ENCODE measurements around the gene SLC25A11.

SLC25A11 gene

DNA sequence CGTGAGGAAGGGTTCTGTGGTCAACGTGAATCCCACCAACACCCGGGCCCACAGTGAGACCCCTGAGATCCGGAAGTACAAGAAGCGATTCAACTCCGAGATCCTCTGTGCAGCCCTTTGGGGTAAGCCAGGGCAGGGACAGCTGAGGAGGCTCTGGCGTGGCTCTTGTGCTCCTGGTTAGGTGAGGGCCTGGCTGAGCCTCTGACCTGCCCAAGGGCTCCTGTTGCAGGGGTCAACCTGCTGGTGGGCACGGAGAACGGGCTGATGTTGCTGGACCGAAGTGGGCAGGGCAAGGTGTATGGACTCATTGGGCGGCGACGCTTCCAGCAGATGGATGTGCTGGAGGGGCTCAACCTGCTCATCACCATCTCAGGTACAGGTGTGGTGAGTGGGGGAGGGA lies 44.7 kb downstream of the SLC25A11 start:
- no peak for DNase-seq

DNA sequence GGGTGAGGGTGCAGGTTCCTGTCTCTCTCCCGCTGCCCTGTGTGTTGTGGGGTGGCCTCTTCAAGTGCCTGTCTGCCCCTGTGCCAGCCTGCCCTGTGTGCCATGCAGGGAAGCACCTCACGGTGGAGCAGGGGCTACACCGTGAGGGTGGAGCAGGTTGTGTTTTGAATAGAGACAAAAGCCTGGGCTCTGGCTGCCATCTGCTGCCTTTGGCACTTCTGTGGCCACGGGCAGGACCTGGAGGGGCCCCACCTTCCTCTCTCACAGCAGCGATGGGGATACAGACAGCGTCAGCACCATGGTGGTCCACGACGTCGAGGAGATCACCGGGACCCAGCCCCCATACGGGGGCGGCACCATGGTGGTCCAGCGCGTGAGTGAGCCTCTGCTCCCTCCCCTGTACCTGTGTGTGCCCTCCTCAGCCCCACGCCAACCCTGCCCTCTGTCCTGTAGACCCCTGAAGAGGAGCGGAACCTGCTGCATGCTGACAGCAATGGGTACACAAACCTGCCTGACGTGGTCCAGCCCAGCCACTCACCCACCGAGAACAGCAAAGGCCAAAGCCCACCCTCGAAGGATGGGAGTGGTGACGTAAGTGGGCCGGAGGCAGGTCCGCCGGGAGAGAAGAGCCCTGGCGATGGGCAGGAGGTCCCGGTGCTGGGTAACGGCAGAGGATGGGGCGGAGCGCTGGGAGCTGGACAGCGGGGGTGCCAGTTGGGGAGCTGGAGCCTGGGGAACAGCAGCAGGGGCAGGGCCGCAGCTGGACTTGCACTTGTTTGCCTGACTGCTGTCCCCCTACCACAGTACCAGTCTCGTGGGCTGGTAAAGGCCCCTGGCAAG lies 45.9 kb downstream of the SLC25A11 start:
- no peak for DNase-seq

DNA sequence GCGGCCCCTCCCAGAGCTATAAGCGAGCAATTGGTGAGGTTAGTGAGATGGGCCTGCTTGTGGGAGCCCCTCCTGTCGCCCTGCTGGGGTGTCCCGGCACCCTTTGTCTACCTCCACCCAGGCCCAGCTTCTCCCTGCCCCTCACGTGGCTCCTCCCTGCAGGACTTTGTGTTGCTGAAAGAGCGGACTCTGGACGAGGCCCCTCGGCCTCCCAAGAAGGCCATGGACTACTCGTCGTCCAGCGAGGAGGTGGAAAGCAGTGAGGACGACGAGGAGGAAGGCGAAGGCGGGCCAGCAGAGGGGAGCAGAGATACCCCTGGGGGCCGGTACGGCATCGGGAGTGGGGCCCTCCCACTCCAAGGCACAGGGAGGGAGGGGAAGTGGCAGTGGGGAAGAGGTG lies 46.6 kb downstream of the SLC25A11 start:
- no peak for DNase-seq

DNA sequence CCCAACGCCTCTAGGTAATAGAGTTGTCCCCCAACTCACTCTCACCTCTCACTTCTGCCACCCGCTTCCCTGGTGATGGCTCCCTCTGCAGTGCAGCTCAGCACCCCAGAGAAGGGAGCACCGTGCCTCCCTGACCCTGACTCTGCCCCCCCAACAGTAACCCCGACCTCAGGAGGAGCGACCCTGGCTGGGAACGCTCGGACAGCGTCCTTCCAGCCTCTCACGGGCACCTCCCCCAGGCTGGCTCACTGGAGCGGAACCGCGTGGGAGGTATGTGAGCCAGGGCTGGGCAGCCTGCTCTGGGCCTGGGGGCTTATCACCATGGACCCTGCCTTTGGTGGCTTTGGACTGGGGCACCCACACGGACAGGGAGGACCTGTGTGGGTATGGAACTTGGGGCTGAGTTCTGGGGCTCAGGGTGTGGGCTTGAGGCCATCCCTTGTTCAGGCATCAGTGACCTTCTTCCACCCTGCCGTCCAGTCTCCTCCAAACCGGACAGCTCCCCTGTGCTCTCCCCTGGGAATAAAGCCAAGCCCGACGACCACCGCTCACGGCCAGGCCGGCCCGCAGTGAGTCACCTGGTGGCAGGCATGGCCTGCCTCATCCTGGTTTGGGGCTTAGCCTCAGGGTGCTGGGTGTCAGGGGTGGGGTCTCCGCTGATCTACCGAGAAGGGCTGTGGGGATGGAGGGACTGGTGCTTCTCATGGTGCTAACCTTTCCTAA lies 47.2 kb downstream of the SLC25A11 start:
- no peak for DNase-seq

DNA sequence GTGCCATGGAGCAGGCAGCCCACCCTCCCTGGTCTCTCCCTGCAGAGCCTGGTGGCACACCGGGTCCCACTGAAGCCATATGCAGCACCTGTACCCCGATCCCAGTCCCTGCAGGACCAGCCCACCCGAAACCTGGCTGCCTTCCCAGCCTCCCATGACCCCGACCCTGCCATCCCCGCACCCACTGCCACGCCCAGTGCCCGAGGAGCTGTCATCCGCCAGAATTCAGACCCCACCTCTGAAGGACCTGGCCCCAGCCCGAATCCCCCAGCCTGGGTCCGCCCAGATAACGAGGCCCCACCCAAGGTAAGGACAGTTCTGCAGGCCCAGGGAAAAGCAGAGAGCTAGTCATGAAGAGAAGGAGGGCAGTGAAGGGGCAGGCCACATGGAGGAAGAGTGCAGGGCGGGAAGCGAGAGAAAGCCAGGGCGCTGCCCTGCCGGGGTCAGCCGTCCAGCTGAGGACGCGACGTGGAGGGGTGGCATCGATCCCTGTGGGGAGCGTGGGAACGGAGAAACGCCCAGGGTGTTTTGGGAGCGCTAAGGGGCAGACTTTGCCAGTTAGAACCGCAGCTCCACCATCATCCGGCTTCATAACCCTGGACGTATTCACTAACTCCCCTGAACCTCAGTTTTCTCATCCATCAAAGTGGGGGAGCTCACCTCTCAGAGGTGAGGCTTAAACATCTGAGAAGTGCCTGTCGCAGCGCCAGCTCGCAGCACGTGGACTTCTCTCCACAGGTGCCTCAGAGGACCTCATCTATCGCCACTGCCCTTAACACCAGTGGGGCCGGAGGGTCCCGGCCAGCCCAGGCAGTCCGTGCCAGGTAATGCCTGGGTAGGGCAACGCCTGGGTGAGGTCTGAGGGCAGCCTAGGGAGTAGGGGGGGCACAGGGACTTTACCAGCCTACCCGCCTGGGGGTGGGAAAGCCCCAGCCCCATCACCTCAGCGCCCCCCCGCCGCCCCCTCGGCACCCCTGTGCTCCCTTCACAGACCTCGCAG lies 48.1 kb downstream of the SLC25A11 start:
- no peak for DNase-seq

DNA sequence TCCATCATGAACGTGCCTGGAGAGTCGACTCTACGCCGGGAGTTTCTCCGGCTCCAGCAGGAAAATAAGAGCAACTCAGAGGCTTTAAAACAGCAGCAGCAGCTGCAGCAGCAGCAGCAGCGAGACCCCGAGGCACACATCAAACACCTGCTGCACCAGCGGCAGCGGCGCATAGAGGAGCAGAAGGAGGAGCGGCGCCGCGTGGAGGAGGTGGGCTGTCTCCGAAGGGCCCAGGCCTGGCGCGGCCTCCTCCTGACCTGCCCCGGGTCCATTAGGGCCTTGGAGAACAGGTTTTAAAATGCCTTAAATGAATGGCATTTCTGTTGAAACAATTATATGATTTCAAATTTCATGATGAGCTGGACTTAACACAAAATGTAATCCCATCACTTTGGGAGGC lies 52.3 kb downstream of the SLC25A11 start:
- DNase-seq, result no peak
